Measurements from ENCODE around the gene POU4F3. TPM values are rescaled to one million over a fixed set of nuclear protein-coding genes. Genes with fewer than 3 reads are reported as not detected.
"Not testable (repeated sequence)": the region's sequence is repeated elsewhere in the genome, so short reads cannot be mapped to it uniquely, and the experiment has no call there.

POU4F3 gene
- total RNA-seq: under 0.01 and 0.22 TPM in 2 replicates

- no peak for DNase-seq (ENCODE audit: low read depth in 2 of 2)
These were observed at the start of gene POU4F3 for GRCh38 chr5:146338774-146339714. Gene POU4F3, plus strand, starts transcription at chr5:146338839. Its CDS starts 274 bp downstream, at chr5:146339113.

GRCh38 chr5:146290318-146290717 lies 48.3 kb upstream of the POU4F3 start:
- no peak for DNase-seq (ENCODE audit: low read depth in 2 of 2)

DNA sequence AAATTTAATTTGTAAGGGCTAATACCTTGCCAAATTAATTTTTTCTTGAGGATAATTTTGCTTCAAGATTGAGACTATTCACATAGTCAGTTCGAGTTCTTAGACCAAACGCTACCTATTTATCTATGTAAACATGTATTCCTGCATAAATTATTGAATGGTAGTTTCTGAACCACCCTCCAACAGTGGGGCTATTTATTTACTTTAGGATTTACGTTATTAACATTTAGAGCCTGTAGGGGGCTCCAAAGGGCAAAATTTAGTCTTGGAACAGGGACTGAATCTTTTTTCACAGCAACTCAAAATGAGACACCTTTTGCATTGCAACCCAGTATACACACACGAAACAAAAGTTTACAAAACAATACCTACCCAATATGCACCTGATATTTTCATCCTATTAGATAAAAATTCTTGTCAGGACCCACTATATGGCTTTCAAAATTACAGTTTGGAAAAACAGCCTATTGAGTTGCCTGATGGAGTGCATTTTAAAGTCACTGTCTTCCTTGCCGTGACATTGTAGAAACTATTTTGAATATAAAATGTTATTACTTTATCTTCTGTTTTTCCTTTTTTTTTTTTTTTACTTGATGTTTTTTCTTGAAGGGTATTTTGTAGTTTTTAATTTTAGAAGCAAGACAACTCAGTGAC lies 47.1 kb upstream of the POU4F3 start:
- peak; percentile 48 to 58 for DNase-seq (ENCODE audit: low read depth in 2 of 2)

- DNase-seq (ENCODE audit: low read depth in 2 of 2): no peak
These were observed 42.4 kb upstream of the POU4F3 start for GRCh38 chr5:146296245-146296644.

DNA sequence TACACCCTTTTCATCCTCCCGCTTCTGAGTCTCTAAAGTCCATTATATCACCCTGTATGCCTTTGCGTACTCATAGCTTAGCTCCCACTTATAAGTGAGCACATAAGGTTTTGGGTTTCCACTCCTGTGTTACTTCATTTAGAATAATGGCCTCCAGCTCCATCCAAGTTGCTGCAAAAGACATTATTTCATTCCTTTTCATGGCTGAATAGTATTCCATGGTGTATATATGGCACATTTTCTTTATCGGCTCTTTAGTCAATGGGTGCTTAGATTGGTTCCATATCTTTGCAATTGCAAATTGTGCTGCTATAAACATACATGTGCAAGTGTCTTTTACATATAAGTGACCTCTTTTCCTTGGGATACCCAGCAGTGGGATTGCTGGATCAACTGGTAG lies 39.7 kb upstream of the POU4F3 start:
- DNase-seq (ENCODE audit: low read depth in 2 of 2): not testable (repeated sequence)

DNA sequence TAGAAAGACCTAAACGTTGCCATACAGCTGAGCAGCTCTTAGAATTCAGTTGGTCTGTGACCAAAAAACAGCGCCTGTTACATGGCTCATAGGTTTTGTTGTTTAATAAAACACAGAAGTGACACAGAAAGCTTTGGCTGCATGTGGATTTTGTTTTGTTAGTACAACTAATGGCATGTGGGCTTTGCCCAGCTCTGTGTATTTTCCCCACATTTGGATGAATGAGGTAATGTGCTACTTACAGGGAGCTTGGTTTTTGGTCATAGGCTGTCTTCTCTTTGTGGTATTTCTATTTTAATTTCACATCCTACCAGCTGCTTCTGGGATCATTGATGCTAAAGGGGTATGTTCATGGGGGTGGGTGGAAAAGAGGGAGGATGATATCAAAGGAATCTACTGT lies 37.0 kb upstream of the POU4F3 start:
- no peak for DNase-seq (ENCODE audit: low read depth in 2 of 2)

GRCh38 chr5:146302406-146302805 lies 36.2 kb upstream of the POU4F3 start:
- DNase-seq (ENCODE audit: low read depth in 2 of 2): no peak

- DNase-seq (ENCODE audit: low read depth in 2 of 2): no peak
These were observed 31.8 kb upstream of the POU4F3 start for GRCh38 chr5:146306838-146307237.

DNA sequence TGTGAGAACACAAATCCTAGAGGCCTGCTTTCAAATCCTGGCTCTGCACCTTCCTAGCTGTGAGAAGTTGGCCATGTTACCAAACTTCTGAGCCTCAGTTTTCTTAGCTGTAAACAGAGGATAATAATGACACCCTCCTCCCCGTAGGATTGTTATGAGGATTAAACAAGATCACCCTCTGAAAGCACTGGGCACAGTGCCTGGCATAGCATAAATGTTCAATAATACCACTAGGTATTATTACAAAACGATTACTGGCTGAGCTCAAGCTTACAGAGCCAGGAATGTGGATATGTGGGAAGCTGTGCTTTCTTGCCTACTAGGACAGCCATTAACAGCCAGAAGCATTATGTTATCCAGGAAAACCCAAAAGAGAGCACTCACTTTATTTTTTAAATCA lies 30.8 kb upstream of the POU4F3 start:
- DNase-seq (ENCODE audit: low read depth in 2 of 2): no peak

DNA sequence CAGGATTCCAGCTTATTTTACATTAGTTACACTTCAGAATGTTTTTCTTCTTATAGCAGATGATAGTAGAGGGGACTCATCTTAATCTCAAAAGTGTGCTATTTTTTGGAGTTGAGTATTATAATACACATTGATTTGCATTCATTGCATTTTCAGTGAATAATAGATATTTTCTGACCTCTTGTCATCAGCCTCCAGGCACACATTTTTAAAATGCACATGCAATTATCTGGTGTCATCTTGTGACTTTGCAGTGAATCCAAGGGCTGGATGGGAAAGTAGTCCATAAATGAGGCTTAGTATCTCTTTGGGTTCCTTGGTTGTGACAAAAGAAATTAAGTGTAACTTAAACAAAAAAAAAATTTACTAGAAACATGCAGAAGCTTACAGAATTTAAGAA lies 28.1 kb upstream of the POU4F3 start:
- DNase-seq (ENCODE audit: low read depth in 2 of 2): no peak

GRCh38 chr5:146311278-146311677 lies 27.4 kb upstream of the POU4F3 start:
- no peak for DNase-seq (ENCODE audit: low read depth in 2 of 2)

- no peak for DNase-seq (ENCODE audit: low read depth in 2 of 2)
These were observed 25.6 kb upstream of the POU4F3 start for GRCh38 chr5:146313027-146313426.

DNA sequence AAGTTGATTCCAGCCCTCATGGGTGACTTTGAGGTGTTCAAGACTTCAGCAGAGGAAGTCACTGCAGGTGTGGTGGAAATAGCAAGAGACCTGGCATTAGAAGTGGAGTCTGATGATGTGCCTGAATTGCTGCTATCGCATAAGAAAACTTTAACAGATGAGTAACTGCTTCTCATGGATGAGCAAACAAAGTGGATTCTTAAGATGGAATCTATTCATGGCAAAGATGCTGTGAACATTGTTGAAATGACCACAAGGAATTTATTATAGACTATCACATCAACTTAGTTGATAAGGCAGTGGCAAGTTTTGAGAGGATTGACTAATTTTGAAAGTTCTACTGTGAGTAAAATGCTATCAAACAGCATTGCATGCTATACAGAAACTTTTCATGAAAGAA lies 17.1 kb upstream of the POU4F3 start:
- DNase-seq (ENCODE audit: low read depth in 2 of 2): no peak

GRCh38 chr5:146327257-146327870 lies 11.3 kb upstream of the POU4F3 start:
- no peak for DNase-seq (ENCODE audit: low read depth in 2 of 2)

GRCh38 chr5:146327989-146328388 lies 10.7 kb upstream of the POU4F3 start:
- DNase-seq (ENCODE audit: low read depth in 2 of 2): no peak

DNA sequence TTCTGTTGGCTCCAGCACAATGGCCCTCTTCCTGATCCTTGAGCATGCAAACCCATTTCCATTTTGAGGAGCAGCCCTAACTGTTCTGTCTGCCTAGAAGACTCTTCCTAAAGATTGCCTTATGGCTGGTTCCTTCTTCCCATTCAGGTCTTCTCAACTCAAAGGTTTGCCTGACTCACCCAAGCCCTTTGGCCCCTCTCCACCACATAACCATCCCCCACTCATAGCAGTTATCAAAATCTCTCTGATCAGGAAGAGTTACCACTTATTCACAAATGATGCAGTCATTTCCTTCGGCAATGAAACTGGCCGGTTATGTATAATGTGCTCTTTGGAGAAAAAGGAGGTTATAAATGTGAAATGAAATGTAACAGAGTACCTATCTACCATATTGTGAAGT lies 8.9 kb upstream of the POU4F3 start:
- peak in 1 of 2 donors; percentile 7 for DNase-seq (ENCODE audit: low read depth in 2 of 2)

DNA sequence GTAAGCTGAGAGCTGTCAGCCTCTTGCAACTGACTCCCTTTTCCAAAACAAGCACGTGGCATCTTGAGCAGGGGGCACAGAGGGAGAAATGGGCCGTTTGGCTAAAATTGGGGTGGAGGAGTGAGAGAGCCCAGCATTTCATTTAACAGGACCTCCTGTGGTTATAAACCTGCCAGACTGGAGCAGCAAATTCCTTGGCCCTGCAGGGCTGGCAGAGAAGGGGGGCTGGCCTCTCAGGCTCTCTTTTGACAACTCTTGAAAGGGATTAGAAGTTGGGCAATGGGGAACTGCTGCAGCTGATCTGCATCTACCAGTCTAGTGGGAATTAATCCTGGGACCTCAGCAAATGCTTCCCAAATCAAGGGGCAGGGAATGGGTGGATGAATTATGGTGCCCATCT lies 7.2 kb upstream of the POU4F3 start:
- DNase-seq (ENCODE audit: low read depth in 2 of 2): no peak

GRCh38 chr5:146334074-146334533 lies 4.5 kb upstream of the POU4F3 start:
- no peak for DNase-seq (ENCODE audit: low read depth in 2 of 2)

GRCh38 chr5:146336197-146336596 lies 2.4 kb upstream of the POU4F3 start:
- DNase-seq (ENCODE audit: low read depth in 2 of 2): no peak

DNA sequence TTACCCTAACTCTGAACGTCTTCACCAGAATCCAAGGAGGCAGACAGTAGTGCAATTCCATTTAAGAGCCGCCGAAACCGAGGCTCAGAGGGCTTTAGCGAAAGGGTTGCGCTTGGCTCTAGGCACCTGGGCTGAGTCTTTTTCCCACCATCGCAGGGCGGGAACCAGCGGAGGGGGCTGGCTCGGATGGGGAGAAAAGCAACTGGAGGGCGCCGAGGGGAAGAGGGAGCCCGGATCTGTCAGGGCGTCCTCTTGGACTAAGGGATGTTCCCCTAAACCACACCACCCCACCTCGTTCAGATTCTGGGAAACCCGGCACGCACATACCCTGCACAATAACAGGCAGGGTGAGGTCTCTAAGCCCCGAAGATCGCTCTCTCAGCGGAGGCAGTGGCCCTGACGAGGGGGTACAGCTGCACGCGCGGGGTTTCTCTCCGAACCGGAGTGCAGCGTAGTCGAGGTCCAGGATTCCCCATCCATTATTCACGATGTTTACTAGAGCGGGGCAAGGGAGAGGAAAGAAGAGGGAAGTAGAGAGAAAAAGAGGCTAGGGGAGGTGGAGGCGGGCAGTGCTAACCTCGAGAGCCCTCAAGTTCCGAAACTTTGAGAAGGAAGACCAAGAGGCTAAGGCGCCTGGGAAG lies 1.3 kb upstream of the POU4F3 start:
- DNase-seq (ENCODE audit: low read depth in 2 of 2): no peak

GRCh38 chr5:146337928-146338327 lies 711 bp upstream of the POU4F3 start:
- DNase-seq (ENCODE audit: low read depth in 2 of 2): no peak
